GM13977 (cell line): ENCODE measurements around the gene AZGP1.
A peak's percentile ranks its signal among the peaks of the same experiment; 100 is the strongest.

Experiments used
- DNase-seq: peaks from one replicate; pipeline ENCODE4 v3.0.0; 2012; ENCODE audit warnings: low spot score
- CTCF ChIP-seq: IDR thresholded peaks from 2 replicates; pipeline ENCODE4 v1.5.1; 2012; ENCODE audit warnings: mild to moderate bottlenecking, control low read depth; ENCODE audit not compliant: insufficient read depth; ENCODE audit errors: extremely low read depth, missing control alignments
- in situ Hi-C: fragments of 300-500 bp; cut with MboI; formaldehyde crosslinking; loops from one replicate; pipeline ENCODE4 v1.12.0; 2022; ENCODE audit warnings: low sequenced_read_pairs, low pct_unique_long_range_greater_than_20kb, mixed read lengths, inconsistent platforms; ENCODE audit not compliant: unreplicated experiment

Gene AZGP1

GRCh38 chr7:99920149-99920548, 55.7 kb downstream of the AZGP1 start:
- no peak for DNase-seq
- no peak for TF ChIP-seq CTCF
- in situ Hi-C loops: no loop called here

- no peak for TF ChIP-seq CTCF
- DNase-seq: no peak
- in situ Hi-C loops: no loop called here
Measured at GRCh38 chr7:99919814-99920112, 56.1 kb downstream of the AZGP1 start.

DNA sequence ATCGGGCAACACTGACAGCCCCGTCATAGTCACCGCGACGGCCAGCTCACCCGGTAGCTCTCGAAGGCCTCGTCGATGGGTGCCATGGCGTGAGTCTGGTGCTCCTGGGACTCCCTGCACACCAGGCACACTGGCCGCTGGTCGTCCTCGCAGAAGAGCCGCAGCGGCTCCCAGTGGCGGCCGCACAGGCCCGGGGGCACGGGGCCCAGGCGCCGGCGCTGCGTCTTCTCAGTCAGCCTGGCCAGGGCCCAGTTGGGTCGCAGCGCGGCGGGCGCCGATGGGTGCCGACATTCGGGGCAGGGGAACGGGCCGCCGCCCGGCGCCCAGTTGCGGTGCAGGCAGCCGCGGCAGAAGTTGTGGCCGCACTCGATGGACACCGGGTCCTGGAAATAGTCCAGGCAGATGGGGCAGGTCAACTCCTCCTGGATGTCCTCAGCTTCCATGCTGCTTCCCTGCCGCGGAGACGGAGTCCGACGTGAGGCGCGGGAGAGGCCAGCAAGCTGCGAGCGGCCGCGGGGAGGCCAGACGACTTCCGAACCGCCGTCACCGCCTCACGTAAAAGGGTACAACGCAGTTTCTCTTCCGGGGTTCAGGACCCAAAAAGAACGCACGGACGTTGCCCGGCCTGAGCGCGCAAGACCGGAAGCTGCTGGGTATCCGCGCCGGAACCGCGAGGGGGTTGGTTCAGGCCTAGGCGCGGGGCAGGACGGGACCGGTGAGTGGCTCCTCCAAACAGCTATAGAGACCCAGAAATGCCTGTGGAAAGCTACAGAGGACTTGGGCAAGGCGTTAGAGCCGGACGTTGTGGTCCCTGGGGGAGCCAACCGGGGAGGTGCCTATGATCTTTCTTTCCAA, 56.6 kb downstream of the AZGP1 start, which contains the start of gene TRIM4:
Gene TRIM4, minus strand, starts transcription at position 572 of the 855 bp plus-strand sequence. Its CDS starts 129 bp downstream, at position 443.
- in situ Hi-C loops: no loop called here
- DNase-seq: peak; percentile 96
- peak; percentile 15 for TF ChIP-seq CTCF
